Fibroblast of villous mesenchyme (primary cell): ENCODE data around the gene KAZN. TPM values are rescaled to one million over a fixed set of nuclear protein-coding genes. Genes with fewer than 3 reads are reported as not detected.
A peak's percentile ranks its signal among the peaks of the same experiment; 100 is the strongest.

Experiments
- DNase-seq: peaks from one replicate; pipeline ENCODE4 v3.0.0-alpha.2; 2010; ENCODE audit warnings: low read depth
- H3K4me3 ChIP-seq: 2 replicates; pipeline ENCODE4 v1.5.1; 2011; ENCODE audit warnings: low read depth, mild to moderate bottlenecking, low read length
- CTCF ChIP-seq: IDR thresholded peaks from 2 replicates; pipeline ENCODE4 v1.5.1; 2012; ENCODE audit warnings: low read depth, mild to moderate bottlenecking, low read length; ENCODE audit not compliant: insufficient read depth
- total RNA-seq: library from RNA; depleted of rRNA; stranded (reverse); fragments of >200 nt; gene quantifications from 2 replicates; pipeline ENCODE4 v1.2.3, GENCODE V29; 2012

KAZN gene
- total RNA-seq, 1 donor, result 8.6 TPM

- no peak overlapping the region for H3K4me3 ChIP-seq
- TF ChIP-seq CTCF, result no peak
- no peak for DNase-seq
These were observed 126.8 kb downstream of the KAZN start for GRCh38 chr1:14725238-14725637.

- no peak for TF ChIP-seq CTCF
- H3K4me3 ChIP-seq, result no peak overlapping the region
- no peak for DNase-seq
These were observed 127.2 kb downstream of the KAZN start for GRCh38 chr1:14725695-14726094.

- TF ChIP-seq CTCF, result no peak
- no peak for DNase-seq
- no peak overlapping the region for H3K4me3 ChIP-seq
These were observed 128.1 kb downstream of the KAZN start for GRCh38 chr1:14726606-14727005.

- no peak for TF ChIP-seq CTCF
- no peak for DNase-seq
- H3K4me3 ChIP-seq, result no peak overlapping the region
These were observed 130.0 kb downstream of the KAZN start for GRCh38 chr1:14728516-14728915.

- no peak overlapping the region for H3K4me3 ChIP-seq
- no peak for TF ChIP-seq CTCF
- no peak for DNase-seq
These were observed 134.2 kb downstream of the KAZN start for GRCh38 chr1:14732728-14733047.

GRCh38 chr1:14733048-14733778 lies 134.7 kb downstream of the KAZN start:
- peak; percentile 28 for DNase-seq
- no peak overlapping the region for H3K4me3 ChIP-seq

More at GRCh38 chr1:14733048-14733778, 134.7 kb downstream of the KAZN start:
- no peak for TF ChIP-seq CTCF
